PC-3 (cell line): Measurements from ENCODE around the gene LNPEP. TPM values are rescaled to one million over a fixed set of nuclear protein-coding genes. Genes with fewer than 3 reads are reported as not detected.

Experiments
- ATAC-seq: fragments of 200-7000 bp; cut with Tn5 transposase; 2 replicates; pipeline ENCODE4 v1.9.1; 2020; ENCODE audit warnings: mild to moderate bottlenecking, moderate library complexity
- BruUV-seq: library from RNA; stranded (reverse); fragments of 400-500 nt; replicated peaks from 2 replicates; lab custom pipeline; 2021; lab: Mats Ljungman, UMichigan
- CTCF ChIA-PET: fragments of 300-600 bp; sonication (Branson Sonifier 250); formaldehyde crosslinking; loops from one replicate; lab custom pipeline; 2022; ENCODE audit warnings: antibody characterized with exemption; lab: Charles Lee
- POLR2A ChIA-PET: fragments of 300-600 bp; sonication (Branson Sonifier 250); formaldehyde crosslinking; loops from one replicate; lab custom pipeline; 2022; ENCODE audit warnings: antibody characterized with exemption; ENCODE audit not compliant: unreplicated experiment; lab: Charles Lee
- DNase-seq: peaks from one replicate; pipeline ENCODE4 v3.0.0-alpha.2; 2015
- H2AFZ ChIP-seq: fragments of 300-600 bp; sonication (generic); 2 replicates; pipeline ENCODE4 v1.6.0; 2016; ENCODE audit warnings: antibody characterized with exemption, low read length
- H3F3A ChIP-seq: fragments of 300-600 bp; sonication (generic); one replicate; pipeline ENCODE4 v1.6.0; 2017; ENCODE audit warnings: antibody characterized with exemption, low read length, control low read depth, mild to moderate bottlenecking; ENCODE audit not compliant: unreplicated experiment
- H3K27ac ChIP-seq: fragments of 300-600 bp; sonication (generic); 2 replicates; pipeline ENCODE4 v1.5.1; 2016; ENCODE audit warnings: mild to moderate bottlenecking, low read length
- H3K27me3 ChIP-seq: fragments of 300-600 bp; sonication (generic); 2 replicates; pipeline ENCODE4 v1.6.1; 2016; ENCODE audit warnings: low read length, mixed read lengths
- H3K36me3 ChIP-seq: fragments of 300-600 bp; sonication (generic); 2 replicates; pipeline ENCODE4 v1.6.1; 2016; ENCODE audit warnings: low read depth, mixed run types, low read length, mixed read lengths
- H3K4me1 ChIP-seq: fragments of 300-600 bp; sonication (generic); 2 replicates; pipeline ENCODE4 v1.5.1; 2016; ENCODE audit warnings: low read length; ENCODE audit not compliant: insufficient read depth
- H3K4me2 ChIP-seq: fragments of 300-600 bp; sonication (generic); 2 replicates; pipeline ENCODE4 v1.6.0; 2016; ENCODE audit warnings: low read length
- H3K4me3 ChIP-seq: fragments of 300-600 bp; sonication (generic); 2 replicates; pipeline ENCODE4 v1.5.1; 2016; ENCODE audit warnings: mild to moderate bottlenecking, low read length, mixed read lengths
- H3K79me2 ChIP-seq: fragments of 300-600 bp; sonication (generic); 2 replicates; pipeline ENCODE4 v1.6.1; 2017; ENCODE audit warnings: low read length, mixed read lengths
- H3K9ac ChIP-seq: fragments of 300-600 bp; sonication (generic); 2 replicates; pipeline ENCODE4 v1.6.0; 2016; ENCODE audit warnings: mild to moderate bottlenecking, low read length
- H3K9me2 ChIP-seq: fragments of 300-600 bp; sonication (generic); replicated peaks from 2 replicates; pipeline ENCODE4 v1.6.1; 2016; ENCODE audit warnings: mixed run types, low read length, mixed read lengths
- H3K9me3 ChIP-seq: fragments of 300-600 bp; sonication (generic); 2 replicates; pipeline ENCODE4 v1.6.1; 2016; ENCODE audit warnings: low read length, mixed read lengths
- H4K20me1 ChIP-seq: fragments of 300-600 bp; sonication (generic); 2 replicates; pipeline ENCODE4 v1.6.1; 2016; ENCODE audit warnings: low read length, mixed read lengths
- EZH2 ChIP-seq: fragments of 300-600 bp; sonication (generic); IDR thresholded peaks from one replicate; pipeline ENCODE4 v1.6.1; 2017; ENCODE audit warnings: antibody characterized with exemption, mild to moderate bottlenecking, low read length; ENCODE audit not compliant: unreplicated experiment
- EZH2phosphoT487 ChIP-seq: fragments of 300-600 bp; sonication (generic); IDR thresholded peaks from 2 replicates; pipeline ENCODE4 v1.6.1; 2018; ENCODE audit warnings: mild to moderate bottlenecking, antibody characterized with exemption, low read length, borderline replicate concordance
- intact Hi-C: fragments of 100-400 bp; cut with micrococcal nuclease; formaldehyde crosslinking; loops from 2 replicates; pipeline ENCODE4 v1.9.0; 2023
- total RNA-seq: library from RNA; depleted of rRNA; stranded (reverse); fragments of >200 nt; gene quantifications from 2 replicates; pipeline ENCODE4 v1.2.3, GENCODE V29; 2014
- TF ChIP-seq, protein P1 (sequence below): fragments of 300-600 bp; sonication (generic); conservative IDR thresholded peaks from 2 replicates; pipeline ENCODE4 v1.5.1; 2017; ENCODE audit warnings: antibody characterized with exemption, low read depth, mild to moderate bottlenecking, low read length

Gene LNPEP
- total RNA-seq, 1 experiment from 2014 or later, result 11.1 TPM

DNA sequence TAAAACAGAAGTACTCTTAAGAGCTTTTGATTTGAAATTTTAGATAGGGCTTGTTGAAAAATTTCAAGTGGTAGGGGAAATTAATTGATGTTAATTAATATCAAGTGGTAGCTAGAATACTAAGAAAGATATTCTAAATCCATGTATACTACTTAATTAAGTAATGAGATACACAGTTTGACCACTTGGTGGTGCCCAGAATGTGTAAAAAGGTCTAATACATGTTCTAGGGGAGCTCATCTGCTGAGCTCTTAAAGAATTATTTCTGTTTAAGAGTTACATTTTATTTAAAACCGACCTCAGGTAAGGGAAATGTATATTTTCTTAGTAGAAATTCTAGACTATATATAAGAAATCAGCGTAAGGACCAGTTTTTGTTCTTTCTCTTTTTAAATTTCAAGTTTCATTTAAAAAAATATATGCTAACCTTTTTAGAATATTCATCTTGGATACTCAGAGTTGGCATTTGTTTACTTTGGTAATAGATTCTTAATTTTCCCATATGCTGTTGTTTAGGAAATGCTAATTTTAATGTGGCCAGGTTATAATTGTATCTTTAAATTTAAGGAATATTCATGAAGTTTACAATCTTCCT is 61.5 kb downstream of the LNPEP start:
- H3K4me1 ChIP-seq, result no peaks in the 10 kb centered on the region
- no TSS peak for BruUV-seq
- H3K27ac ChIP-seq, result no peak overlapping the region
- no peaks in the 10 kb centered on the region for H3K27me3 ChIP-seq
- no peak overlapping the region for H2AFZ ChIP-seq
- CTCF ChIA-PET, result interaction anchor here (0.7 to 2.0 kb wide), 6 partner anchors 49 to 233 kb away, joined by 3 to 19 read pairs (median 6); partner anchors contain the start of gene LIX1
- H4K20me1 ChIP-seq, result no peaks in the 10 kb centered on the region
- no peak overlapping the region for H3K4me3 ChIP-seq
- no peak for TF ChIP-seq EZH2phosphoT487
- TF ChIP-seq, protein P1, sequence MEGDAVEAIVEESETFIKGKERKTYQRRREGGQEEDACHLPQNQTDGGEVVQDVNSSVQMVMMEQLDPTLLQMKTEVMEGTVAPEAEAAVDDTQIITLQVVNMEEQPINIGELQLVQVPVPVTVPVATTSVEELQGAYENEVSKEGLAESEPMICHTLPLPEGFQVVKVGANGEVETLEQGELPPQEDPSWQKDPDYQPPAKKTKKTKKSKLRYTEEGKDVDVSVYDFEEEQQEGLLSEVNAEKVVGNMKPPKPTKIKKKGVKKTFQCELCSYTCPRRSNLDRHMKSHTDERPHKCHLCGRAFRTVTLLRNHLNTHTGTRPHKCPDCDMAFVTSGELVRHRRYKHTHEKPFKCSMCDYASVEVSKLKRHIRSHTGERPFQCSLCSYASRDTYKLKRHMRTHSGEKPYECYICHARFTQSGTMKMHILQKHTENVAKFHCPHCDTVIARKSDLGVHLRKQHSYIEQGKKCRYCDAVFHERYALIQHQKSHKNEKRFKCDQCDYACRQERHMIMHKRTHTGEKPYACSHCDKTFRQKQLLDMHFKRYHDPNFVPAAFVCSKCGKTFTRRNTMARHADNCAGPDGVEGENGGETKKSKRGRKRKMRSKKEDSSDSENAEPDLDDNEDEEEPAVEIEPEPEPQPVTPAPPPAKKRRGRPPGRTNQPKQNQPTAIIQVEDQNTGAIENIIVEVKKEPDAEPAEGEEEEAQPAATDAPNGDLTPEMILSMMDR, result peak; percentile 73
- ATAC-seq (peak; percentile 78), DNase-seq (peak; percentile 63)
- H3K79me2 ChIP-seq, result no peaks in the 10 kb centered on the region
- POLR2A ChIA-PET, result interaction anchor here (0.5 kb wide), 1 partner anchor 145 kb away, joined by 5 read pairs; the partner anchor contains the start of gene LIX1
- H3K9me3 ChIP-seq, result no peaks in the 10 kb centered on the region
- H3K4me2 ChIP-seq, result no peak overlapping the region
- H3K9me2 ChIP-seq, result no peaks in the 10 kb centered on the region
- no peaks in the 10 kb centered on the region for H3K36me3 ChIP-seq
- no peak overlapping the region for H3K9ac ChIP-seq
- no peaks in the 10 kb centered on the region for H3F3A ChIP-seq
- intact Hi-C loops, result loop anchor here (1.0 to 10.0 kb wide), 3 partner anchors 123 to 165 kb away; partner anchors contain the start of genes ERAP2 and LIX1

DNA sequence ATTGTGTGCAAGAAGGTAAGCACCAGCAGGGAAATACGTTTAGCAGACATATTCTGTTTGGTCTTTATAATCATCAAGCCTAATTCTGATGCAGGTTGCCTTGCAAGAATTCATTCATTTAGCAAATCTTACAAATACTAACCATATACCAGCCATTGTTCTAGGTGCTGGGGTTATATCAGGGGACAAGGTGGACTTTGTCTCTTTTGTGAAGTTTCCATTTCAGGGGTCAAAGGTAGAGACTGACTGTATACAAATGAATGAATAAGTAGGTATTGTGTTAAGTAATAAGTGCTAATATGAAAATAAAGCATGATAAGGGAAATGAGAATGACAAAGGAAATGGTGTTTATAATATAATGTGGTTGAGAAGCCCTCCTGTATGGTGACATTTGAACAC is 64.0 kb downstream of the LNPEP start:
- intact Hi-C loops, result loop anchor here (5.0 to 10.0 kb wide), 2 partner anchors 125 to 162 kb away; partner anchors contain the start of gene ERAP2
- BruUV-seq, result no TSS peak

DNA sequence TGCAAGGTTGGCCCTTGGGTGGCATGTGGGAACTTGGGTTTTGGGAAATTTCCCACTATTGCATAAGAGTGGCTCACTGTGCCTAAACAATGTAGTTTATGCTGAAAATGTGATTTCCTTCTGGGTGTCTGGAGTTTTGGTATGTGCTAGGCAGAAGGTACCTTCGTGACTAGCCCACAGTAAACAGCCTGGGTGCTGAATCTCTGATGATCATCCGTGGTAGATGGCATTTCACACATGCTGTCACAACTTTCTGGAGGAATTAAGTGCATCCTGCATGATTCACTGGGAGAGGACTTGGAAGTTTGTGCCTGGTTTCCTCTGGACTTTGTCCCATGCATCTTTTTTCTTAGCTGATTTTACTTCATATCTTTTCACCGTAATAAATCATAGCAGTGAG is 64.5 kb downstream of the LNPEP start:
- Histone ChIP-seq H3F3A (no peaks in the 10 kb centered on the region), H3K4me2 (no peak overlapping the region), H3K9me3 (no peaks in the 10 kb centered on the region), H3K4me3 (no peak overlapping the region), H3K4me1 (no peaks in the 10 kb centered on the region), H3K36me3 (no peaks in the 10 kb centered on the region), H3K9ac (no peak overlapping the region), H3K79me2 (no peaks in the 10 kb centered on the region), H2AFZ (no peak overlapping the region), H4K20me1 (no peaks in the 10 kb centered on the region), H3K9me2 (no peaks in the 10 kb centered on the region), H3K27me3 (no peaks in the 10 kb centered on the region), H3K27ac (no peak overlapping the region)
- intact Hi-C loops, result no loop called here
- BruUV-seq, result no TSS peak
- TF ChIP-seq EZH2phosphoT487 (no peak), EZH2 (no peak)
- TF ChIP-seq, protein P1, result no peak
- DNase-seq (no peak), ATAC-seq (no peak)
- CTCF ChIA-PET, result no interaction called here
- POLR2A ChIA-PET, result no interaction called here

More for the DNA sequence above, 64.0 kb downstream of the LNPEP start:
- Histone ChIP-seq H4K20me1 (no peaks in the 10 kb centered on the region), H3K9me3 (no peaks in the 10 kb centered on the region), H3K9me2 (no peaks in the 10 kb centered on the region), H3F3A (no peaks in the 10 kb centered on the region), H3K4me2 (no peak overlapping the region), H3K9ac (no peak overlapping the region), H3K79me2 (no peaks in the 10 kb centered on the region), H3K4me1 (no peaks in the 10 kb centered on the region), H3K27ac (no peak overlapping the region), H2AFZ (no peak overlapping the region), H3K4me3 (no peak overlapping the region), H3K27me3 (no peaks in the 10 kb centered on the region), H3K36me3 (no peaks in the 10 kb centered on the region)
- TF ChIP-seq EZH2, result no peak
- no peak for TF ChIP-seq EZH2phosphoT487
- DNase-seq (no peak), ATAC-seq (no peak)
- CTCF ChIA-PET, result no interaction called here
- POLR2A ChIA-PET, result no interaction called here
